Stimulated activated CD8-positive, alpha-beta memory T cell treated with anti-CD3 and anti-CD28 coated beads, Interleukin-12 subunit alpha, Interleukin-12 subunit beta, amount 100 ng/mL, for 4 hours (primary cell): ENCODE measurements around the gene L1CAM.

Experiments used
- DNase-seq: peaks from one replicate; pipeline ENCODE4 v3.0.0-alpha.2; 2020; ENCODE audit warnings: low read depth

L1CAM gene

DNA sequence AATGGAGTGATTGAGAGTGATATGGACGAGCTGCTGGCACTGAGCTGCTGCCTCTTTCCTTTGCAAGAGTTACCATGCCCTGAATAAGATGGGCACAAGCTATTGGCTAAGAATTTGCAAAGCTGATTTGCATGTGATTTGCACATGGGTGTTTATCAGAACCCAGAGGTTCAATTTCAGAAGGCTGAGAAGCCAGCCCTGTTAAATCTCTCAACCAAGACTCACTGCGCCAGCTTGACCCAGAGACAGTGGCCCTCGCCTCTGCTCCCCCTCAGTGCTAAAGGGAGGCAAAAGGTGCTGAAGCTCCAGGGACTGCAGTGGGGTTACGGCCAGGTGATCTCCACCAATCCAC lies 39.4 kb upstream of the L1CAM start:
- no peak for DNase-seq

DNA sequence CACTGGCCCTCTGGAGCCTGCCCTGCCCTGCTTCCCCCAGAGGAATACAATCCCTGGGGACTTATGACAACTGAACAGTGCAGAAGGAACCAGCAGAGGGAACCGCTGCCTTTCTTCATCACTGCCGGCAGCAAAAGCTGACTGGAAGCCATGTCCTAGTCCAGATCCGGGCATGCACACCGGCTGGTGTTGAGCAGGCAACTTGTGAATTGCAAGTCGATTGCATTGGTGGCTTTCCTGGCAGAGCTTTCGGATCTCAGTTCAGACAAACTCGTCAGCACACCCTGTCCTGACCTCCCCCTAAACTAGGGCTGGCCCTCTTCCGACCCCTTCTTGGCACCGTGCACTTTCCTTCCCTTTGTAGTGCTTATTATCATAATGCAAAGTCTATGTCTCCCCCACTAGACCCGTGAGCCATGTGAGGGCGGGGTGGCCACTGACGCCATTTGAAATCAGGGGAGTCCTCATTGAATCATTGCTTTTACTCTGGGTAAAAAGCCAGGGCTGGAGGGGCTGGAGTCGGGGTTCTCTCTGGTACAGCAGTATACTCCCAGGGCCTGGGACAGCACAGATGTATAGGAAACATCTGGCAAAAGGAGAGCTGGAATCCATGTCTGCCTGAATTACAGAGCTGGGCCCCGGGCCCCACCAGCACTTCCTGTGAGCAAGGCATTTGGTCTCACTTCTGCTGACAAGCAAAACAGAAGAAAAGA lies 38.3 kb upstream of the L1CAM start:
- DNase-seq, result no peak

DNA sequence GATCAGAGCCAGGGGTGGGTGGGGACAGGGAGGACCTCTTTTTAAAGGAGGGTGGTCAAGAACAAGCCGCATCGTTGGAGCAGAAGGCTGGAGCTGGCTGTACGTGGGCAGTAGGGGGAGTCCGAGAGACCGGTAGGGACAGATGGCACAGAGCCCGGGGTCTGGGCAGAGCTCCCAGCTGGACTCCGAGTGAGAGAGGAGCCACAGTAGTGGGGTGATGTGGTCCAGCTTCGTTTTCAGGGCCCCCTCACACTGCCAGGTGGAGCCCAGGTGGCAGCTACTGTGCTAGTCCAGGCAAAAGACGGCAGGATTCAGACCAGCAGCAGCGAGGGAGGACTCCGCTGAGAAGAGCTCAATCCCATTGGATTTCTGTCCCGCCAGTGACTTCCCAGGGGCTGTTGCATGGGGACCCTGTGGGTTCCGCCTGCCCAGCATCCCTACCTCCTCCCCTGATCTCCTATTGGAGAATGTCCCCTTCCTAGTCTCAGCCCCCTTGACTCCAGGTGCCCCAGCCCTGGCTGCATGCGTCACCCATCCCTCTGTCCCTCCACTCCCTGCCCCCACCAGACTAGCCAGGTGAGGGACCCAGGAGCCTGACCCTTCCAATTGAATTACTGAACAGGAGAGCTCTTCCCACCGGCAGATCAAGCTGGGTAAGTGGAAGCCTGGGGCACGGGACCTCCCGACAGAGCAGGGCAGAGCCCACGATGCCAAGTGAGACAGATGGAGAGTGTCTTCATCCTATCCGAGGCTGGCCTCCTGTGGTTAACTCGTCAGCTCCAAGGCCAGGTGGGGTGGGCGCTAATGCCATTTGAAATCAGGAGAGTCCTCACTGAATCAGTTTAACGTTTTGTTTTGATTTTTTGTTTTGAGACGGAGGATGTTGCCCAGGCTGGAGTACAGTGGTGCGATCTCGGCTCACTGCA lies 37.2 kb upstream of the L1CAM start:
- DNase-seq, result no peak

DNA sequence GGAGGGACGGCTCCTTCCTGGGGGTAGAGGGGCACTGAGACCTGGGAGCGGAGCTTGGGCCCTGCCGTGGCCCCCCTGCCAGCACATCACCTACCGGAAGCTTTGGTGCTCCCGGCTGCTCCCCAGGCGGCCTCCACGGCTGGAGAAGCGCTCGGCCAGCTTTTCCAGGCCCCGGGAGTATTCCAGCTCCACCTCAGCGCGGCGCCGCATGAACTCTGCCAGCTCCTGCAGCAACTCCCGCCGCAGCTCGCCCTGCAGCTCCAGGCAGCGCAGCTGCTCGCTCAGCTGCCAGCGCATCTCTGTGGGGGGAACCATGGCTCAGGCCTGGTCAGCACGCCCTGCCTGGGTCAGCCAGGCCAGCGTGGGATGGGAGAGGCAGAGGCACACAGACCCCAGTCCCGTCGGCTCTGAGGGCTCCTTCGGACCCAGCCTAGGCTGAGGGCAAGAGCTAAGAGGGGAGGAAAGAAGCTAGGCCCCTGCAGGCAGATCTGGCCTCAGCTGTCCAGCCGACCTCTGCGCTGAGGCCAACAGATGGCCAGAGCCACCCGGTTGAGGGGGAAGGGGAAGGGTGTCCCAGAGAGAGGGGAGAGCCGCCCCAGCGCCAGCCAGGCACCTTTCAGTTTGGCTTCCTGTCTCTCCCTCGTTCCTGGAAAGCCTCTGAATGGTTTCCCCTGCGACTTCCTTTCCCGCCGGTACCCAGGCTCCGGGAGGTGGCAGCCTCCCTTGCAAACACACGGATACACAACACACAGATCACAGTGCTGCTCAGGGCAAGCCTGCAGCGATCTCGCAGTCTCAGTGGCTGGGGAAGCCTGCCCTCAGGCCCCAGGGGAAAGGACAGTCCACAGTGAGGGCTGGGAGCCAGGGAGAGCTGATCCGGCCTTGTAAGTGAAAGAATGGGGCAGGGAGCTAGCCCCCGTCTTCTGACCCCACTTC lies 35.8 kb upstream of the L1CAM start:
- DNase-seq, result no peak

DNA sequence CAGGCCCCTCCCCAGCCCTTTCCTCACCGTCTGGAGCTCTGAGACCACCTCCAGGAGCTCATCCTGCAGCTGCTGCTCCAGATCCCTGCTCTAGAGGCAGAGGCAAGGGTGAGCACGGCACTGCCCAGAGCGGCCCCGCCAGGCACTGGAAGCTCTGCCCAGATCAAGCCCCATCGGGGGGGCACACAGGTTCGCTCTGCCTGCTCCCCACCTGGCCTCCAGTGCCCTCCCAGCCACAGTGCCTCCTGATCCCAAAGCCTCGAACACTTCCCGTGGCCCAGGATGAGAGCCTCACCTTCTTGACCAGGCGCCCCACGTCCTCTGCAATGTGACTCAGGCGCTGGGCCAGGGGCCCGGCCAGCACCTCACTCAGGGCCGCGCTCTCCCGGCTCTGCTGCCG lies 35.1 kb upstream of the L1CAM start:
- DNase-seq, result no peak

DNA sequence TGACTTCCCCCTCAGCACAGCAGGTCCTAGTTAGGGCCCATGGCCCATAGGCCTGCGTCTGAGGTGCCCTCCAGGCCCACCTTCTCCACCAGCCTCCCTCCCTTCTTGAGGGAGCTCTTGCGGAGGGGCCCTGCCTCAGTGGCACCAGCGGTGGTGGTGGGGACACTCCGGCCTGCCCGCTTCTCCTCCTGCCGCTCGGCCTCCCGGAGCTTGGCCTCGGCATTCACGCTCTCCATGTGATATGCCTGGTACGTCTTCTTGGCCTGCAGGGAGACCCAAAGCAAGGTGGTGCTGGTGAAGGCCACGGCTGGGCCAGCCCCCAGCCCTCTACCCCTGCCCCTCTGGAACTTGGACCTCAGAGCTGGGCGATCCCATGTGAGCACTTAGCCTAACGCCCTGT lies 34.6 kb upstream of the L1CAM start:
- DNase-seq, result no peak

DNA sequence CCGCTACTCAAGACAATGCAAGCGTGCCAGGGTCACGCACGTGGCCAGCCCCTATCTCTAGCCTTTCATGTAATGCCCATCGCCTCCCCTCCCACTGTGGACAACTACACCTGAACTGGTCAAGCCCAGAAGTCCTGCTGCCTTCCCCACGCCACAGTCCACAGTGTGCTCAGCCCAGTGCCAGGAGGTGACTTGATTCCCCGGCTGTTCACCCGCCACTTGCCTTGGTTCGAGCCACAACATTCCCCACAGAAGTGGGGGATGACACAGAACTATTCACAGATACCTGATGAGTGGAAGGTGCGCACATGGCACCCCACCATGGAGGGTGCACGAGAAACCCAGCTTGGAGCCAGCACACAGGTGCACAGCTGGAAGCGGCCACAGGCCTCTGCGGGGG lies 33.3 kb upstream of the L1CAM start:
- no peak for DNase-seq

DNA sequence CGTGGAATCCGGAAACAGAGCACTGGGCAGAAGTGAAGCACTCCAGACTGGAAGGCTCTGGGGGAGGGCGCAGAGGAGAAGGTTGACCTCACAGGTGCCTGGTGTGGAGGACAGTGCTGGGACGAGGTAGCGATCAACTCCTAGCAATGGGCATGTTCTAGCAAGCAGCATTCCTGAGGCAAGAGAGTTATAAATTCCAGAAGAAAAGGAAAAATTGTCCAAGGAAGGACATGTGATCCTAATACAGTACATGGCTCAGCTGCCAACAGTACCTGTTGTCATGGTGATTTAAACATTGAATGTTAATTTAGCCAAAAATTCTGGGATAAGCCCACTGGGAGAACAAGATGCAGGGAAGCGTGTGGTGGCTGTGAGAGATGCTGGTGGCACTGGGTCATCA lies 31.9 kb upstream of the L1CAM start:
- no peak for DNase-seq

DNA sequence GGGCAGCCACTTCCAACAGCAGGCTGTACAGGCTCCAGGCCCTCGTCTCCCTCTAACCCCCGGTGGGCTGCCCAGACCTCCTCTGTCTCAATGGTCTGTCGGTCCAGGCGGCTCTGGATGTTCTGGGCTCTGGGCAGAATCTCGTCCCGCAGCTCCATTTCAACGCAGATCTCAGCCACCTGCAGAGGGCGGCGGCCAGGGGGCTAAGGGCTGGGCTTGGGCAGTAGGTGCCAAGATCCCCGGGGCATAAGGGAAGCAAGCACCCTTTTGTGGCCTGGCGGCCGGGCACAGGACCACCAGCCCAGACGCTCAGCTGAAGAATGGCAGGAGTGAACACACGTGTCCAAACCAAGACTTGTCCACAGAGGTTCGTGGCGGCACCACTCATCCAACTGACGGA lies 27.7 kb upstream of the L1CAM start:
- no peak for DNase-seq

DNA sequence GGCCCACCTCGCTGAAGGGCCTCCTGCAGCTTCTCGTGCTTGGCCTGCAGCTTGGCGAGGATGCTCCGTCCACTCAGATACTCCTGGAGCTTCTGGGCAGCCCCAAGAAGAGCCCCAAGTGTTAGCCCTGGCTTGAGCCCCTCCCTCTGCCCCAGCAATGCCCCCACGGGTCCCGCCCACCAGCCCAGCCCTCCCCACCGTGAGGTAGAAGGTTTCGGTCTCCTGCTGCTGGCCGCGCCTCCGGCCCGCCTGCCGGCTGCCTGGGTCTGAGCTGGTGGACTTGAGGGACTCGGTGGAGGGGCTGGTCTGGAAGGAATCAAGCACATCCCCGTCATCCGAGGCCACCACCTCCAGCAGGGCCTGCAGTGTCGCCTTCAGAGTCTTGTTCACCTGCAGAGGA lies 27.2 kb upstream of the L1CAM start:
- DNase-seq, result no peak

DNA sequence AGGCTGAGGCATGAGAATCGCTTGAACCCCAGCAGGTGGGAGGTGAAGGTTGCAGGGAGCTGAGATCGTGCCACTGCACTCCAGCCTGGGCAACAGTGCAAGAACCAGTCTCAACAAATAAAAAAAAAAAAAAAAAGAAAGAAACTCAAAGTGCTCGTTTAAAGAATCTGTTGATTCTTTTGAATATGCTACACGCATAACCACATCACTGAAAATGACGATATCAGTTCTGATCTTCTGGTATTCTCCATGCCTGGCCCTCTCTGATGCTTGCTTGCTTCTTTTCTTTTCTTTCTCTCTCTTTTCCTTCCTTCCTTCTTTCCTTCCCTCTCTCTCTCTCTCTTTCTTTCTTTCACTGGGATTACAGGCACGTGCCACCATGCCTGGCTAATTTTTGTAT lies 25.8 kb upstream of the L1CAM start:
- no peak for DNase-seq

DNA sequence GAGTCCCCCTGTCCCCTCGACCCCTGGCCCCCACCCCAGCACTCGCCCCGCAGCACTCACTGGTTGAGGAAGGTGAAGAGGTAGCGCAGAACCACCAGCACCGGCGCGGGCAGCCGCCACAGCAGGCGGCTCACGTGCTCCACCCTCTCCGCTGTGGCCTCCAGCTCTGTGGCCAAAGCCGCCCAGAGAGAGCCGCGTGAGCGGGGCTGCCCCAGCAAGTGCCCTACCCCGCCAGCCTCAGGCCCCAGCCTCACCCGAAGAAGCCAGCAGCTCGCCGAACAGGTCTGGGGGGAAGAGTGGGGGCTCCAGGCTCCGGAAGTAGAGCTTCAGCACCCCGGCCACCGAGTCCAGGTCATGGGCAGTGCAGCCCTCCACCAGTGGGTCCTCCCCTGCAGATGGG lies 24.5 kb upstream of the L1CAM start:
- no peak for DNase-seq

DNA sequence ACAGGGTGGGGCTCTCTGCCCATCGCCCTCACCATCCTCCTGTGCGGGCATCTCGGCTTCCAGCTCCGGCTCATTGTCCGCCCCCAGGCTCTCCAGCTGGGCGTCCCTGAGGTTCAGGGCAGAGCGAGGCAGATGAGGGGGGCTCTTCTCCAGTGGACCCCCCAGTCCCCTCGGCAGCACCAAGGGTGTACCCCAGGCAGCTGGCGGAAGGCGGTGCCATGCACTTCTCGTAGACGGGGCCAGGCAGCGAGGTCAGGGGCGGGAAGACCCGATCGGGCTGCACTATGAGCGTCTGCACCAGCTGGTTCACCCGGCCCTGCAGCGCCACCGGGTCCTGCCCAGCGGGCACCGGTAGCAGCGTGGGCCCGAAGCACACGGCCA lies 24.0 kb upstream of the L1CAM start:
- DNase-seq, result no peak

DNA sequence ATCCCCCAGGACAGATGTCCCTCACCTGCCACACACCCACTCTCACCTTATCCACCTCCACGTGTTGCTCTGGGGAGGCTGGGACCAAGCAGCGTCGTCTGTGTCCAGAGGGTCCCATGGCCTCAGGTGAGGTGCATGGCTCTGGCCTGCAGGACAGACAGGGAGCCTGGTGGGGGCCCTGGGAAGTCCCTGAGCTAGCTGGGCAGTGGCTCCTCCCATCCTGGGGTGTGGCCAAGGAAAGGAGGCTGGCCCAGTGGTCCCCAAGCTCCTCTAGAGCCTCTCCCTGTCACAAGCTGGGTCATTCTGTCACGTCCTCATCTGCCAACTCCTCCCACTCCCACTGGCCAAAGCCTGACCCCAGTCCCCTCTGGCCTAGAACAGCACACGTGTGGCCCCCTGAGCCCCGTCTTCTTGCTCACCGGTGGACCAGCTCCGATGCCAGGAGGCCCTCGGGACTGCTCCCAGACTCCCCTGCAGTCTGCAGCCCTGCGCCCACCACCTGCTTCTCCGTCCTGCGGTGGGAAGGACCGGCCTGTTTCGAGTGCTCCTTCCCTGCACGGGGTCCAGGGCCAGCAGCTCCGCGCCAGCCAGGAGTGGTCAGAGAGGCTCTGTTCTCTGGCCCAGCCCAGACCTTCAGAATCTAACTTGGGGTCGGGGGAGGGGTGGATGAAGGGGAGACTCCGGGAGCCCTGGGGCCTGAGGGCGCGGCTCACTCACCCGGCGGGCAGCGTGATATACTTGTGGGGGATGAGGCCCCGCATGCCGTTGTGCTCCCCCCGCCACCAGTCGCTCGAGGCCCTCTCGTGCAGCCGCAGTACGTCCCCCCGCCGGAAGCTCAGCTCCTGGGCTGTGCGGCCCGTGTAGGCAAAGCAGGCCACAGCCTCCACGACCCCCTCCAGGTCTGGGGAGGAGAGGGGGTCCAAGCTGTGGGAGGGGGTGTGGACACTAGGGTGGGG lies 23.3 kb upstream of the L1CAM start:
- no peak for DNase-seq

DNA sequence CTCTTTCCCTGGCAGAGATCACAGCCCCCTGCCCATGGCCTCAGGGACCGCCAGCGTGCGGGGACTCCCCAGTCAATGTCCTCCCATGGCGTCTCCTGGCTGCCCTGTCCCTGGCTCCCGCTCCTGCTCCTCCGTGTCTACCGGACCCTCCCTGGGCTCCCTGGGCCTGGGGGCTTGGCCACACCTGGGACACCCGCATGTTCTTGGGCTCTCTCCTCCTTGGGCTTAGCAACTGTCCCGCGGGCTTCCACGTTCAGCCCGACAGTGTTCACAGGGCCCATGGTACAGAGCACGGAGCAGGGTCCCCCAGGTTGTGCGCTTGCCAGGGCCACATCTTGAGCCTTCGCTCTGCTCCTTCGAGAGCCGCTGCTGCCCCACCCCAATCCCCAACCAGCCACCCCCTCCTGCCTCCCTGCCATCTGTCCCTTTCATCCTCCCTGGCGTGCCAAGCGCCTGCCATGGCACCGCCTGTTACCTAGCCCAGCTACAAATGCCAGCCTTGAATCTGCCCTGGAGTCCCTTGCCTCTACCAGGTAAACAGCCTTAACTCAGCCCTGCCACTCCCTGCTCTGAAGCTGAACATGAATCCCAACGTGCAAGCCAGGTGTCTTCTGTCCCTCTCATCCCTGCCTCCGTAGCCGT lies 22.4 kb upstream of the L1CAM start:
- no peak for DNase-seq

DNA sequence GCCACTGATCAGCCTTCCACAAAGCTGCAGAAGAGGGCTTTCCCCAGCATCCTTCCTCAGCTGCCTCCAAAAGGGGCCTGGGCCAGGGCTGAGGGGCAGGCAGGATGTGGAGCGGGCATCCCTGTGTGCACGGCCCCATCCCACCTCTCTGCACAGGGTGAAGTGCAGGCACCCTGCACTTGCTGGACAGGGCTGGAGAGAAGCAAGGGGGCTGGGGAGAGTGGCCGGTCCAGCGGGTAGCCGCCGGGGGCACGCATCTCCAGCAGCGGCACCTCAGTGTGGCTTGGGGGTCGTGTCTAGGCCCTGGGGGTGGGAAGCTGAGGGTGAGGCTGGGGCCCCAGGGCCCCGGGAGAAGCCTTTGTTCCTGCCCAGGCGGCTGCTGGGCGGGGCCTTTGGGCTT lies 21.5 kb upstream of the L1CAM start:
- no peak for DNase-seq

DNA sequence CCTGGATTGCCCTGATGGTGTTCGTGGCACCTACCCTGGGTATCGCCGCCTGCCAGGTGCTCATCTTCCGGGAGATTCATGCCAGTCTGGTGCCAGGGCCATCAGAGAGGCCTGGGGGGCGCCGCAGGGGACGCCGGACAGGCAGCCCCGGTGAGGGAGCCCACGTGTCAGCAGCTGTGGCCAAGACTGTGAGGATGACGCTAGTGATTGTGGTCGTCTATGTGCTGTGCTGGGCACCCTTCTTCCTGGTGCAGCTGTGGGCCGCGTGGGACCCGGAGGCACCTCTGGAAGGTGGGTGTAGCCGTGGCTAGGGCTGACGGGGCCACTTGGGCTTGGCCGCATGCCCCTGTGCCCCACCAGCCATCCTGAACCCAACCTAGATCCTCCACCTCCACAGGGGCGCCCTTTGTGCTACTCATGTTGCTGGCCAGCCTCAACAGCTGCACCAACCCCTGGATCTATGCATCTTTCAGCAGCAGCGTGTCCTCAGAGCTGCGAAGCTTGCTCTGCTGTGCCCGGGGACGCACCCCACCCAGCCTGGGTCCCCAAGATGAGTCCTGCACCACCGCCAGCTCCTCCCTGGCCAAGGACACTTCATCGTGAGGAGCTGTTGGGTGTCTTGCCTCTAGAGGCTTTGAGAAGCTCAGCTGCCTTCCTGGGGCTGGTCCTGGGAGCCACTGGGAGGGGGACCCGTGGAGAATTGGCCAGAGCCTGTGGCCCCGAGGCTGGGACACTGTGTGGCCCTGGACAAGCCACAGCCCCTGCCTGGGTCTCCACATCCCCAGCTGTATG lies 20.3 kb upstream of the L1CAM start:
- no peak for DNase-seq

DNA sequence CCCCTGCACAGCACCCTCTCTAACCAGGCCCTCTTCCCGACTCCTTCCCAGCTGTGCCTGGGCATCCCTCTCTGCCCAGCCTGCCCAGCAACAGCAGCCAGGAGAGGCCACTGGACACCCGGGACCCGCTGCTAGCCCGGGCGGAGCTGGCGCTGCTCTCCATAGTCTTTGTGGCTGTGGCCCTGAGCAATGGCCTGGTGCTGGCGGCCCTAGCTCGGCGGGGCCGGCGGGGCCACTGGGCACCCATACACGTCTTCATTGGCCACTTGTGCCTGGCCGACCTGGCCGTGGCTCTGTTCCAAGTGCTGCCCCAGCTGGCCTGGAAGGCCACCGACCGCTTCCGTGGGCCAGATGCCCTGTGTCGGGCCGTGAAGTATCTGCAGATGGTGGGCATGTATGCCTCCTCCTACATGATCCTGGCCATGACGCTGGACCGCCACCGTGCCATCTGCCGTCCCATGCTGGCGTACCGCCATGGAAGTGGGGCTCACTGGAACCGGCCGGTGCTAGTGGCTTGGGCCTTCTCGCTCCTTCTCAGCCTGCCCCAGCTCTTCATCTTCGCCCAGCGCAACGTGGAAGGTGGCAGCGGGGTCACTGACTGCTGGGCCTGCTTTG lies 19.6 kb upstream of the L1CAM start:
- DNase-seq, result no peak
